ENCODE measurements around the gene TUBAL3.

Gene TUBAL3

GRCh38 chr10:5373891-5374611 is 30.6 kb downstream of the TUBAL3 start:
- DNase-seq = no peak

GRCh38 chr10:5373307-5373706 is 31.3 kb downstream of the TUBAL3 start:
- DNase-seq = no peak

DNA sequence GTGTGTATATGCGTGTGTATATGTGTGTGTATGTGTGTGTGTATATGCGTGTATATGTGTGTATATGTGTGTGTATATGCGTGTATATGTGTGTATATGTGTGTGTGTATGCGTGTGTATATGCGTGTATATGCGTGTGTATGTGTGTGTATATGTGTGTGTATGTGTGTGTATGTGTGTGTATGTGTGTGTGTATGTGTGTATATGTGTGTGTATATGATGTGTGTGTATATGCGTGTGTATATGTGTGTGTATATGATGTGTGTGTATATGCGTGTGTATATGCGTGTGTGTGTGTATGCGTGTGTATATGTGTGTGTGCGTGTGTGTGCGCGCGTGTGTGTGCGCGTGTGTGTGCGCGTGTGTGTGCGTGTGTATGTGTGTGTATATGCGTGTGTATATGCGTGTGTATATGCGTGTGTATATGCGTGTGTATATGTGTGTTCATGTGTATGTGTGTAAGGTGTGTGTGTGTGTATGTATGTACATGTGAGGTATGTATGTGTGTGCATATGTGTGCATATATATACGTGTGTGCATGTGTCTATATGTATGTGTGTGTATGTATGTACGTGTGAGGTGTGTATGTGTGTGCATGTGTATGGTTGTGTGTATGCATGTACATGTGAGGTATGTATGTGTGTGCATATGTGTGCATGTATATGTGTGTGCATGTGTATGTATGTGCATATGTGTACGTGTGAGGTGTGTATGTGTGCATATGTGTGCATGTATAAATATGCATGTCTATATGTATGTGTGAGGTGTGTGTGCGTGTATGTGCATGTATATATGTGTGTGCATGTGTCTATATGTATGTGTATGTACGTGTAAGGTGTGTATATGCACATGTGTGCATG is 33.9 kb downstream of the TUBAL3 start:
- DNase-seq = no peak

DNA sequence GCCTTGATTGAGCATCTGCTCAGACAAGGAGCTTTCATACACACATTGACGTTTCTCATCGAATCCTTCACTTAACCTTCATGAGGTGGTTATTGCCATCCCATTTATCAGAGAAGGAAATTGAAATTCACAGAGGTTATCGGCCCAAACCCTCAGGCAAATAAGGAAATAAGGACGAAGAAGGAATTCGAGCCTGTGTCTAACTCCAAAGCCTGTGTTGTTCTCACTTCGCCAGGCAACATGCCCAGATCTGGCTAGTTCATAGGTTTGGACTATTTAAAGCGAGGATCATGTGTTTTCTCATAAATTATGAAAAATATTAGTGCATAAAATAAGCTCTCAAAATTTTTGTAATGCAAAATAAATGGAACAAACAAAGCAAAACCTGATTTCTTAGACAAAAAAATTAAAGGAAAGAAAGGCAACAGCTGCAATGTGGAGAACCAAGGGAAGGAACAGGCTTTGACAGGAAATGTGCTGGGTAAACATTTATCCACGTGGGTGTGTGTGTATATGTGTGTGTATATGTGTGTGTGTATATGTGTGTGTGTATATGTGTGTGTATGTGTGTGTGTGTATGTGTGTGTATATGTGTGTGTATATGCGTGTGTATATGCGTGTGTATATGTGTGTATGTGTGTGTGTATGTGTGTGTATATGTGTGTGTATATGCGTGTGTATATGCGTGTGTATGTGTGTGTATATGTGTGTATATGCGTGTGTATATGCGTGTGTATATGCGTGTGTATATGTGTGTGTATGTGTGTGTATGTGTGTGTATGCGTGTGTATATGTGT is 35.1 kb downstream of the TUBAL3 start:
- DNase-seq = no peak

DNA sequence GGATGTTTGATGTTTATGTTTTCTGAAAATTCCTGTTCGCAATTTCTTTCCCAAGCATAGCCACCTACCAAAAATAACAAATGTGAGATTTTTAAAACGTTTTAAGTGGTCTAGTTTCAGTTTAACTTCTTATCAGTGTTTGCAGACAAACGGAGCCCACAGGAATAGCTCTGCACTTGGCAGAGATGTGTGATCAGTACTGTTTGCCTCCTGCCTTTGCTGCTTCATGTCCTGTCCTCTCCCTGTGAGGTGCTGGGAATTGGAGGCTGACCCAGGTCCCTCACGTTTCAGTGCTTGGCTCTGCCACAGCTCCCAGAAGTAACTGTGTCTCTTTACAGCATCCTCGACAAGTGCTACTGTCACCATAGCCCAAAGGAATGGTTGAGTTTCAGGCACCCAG is 38.7 kb downstream of the TUBAL3 start:
- no peak for DNase-seq

GRCh38 chr10:5364890-5365338 is 39.7 kb downstream of the TUBAL3 start, which contains the start of gene UCN3:
Gene UCN3 (plus strand): TSS chr10:5364966. CDS start chr10:5373721, 8,755 bp downstream.
- DNase-seq = no peak

GRCh38 chr10:5364374-5364773 is 40.3 kb downstream of the TUBAL3 start:
- DNase-seq = no peak

DNA sequence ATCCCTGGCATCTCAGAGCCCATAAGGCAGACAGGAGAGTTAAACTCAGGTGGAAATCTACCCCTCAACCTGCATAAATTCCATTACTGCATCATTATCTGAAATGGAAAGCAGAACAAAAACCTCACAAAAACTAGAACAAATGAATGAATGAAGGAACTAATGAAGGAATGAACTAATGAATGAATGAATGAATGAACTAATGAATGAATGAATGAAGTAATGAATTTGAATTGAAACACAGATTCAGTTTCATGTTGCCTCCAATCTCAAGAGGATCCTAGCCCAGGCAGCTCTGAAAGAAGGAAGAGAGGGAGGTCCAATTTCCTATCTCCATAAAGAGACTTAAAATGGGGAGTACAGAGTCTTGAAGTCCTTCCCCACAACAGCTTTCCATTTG is 41.8 kb downstream of the TUBAL3 start:
- no peak for DNase-seq

- DNase-seq = no peak
Measured at GRCh38 chr10:5361966-5362365, 42.7 kb downstream of the TUBAL3 start.

- no peak for DNase-seq
Measured at GRCh38 chr10:5360318-5360915, 44.2 kb downstream of the TUBAL3 start.

DNA sequence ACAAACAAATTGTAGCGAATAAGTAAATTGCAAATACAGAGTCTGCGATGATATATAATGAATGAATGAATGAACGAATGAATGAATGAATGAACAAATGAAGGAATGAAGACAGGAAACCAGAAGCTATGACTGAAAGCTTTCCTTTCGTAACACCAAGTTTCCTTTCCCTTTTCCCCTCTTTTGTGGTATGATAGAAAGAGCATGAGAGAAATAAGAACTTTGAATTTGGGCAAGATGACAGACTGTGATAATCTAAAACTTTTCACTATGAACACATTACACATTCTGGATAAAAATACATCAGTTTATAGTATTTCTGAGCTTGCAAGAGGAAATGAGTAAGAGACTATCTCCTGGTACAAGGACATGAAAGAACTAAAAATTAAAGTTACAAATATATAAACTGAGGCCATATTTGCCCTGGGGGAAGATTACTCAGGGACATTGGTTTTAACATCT is 48.3 kb downstream of the TUBAL3 start:
- DNase-seq = no peak

DNA sequence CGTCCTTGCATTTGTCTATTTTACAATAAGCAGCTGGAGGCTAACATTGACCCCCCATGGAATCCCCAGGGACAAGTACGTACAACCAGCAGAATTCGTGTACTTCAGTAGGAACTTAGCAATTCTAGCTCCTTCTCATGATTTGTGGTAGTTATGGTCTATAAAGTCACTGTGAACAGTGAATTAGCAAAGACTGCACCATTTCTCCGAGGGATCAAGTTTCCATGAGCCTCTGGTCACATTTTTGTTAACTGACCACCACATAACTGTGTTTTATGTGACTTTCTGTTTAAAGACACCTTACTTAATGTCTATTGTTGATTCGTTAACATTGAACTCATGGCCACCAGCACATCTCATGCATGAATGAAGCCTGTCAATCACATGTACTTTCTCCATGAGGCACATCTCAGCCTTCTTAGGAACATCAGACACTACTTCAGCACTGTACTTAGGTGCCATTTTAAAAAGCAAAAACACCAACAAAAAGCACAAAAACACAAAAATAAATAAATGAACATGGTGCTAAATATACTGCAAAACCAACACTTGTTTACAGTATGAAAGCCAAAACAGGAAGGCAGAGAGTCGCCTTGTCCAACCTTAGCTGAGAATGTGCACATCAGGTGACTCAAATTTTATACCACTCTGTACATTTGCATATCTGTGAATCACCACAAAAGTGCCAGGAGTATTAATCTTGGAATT is 48.9 kb downstream of the TUBAL3 start:
- DNase-seq = no peak

GRCh38 chr10:5354068-5354467 is 50.6 kb downstream of the TUBAL3 start:
- no peak for DNase-seq

- no peak for DNase-seq
Measured at GRCh38 chr10:5349362-5349761, 55.3 kb downstream of the TUBAL3 start.

GRCh38 chr10:5346881-5347280 is 57.7 kb downstream of the TUBAL3 start:
- no peak for DNase-seq

DNA sequence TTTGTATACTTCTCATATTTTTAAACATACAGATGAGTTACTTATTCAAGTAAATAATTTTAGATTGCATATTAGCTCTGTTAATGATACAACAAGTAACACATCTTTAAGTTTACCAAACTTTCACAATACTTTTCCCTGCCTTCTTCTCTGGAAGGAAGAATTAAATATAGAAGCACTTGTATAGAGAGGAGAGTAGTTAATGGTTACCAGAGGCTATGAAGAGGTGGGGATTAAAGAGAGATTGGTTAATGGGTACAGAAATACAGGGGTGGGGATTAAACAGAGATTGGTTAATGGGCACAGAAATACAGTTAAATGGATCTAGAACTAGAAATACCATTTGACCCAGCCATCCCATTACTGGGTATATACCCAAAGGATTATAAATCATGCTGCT is 59.9 kb downstream of the TUBAL3 start:
- DNase-seq = no peak

DNA sequence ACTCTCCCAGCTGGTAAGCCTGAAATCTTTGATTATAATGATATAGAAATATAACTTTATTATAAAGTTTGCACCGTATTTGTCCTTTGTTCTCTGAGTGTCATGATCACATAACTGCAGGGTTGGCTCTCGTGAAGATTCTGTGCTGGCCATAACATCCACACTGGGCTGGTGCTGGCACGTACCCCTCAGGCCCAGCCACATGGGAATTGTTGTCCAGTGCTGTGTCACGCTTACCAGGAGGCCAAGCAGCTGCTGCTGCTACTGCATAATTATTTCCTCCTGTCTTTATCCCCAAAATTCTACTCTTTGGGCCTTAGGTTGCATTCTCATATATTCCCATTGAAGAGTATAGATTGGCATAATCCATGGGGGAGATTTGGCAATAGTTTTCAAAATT is 60.6 kb downstream of the TUBAL3 start:
- no peak for DNase-seq

DNA sequence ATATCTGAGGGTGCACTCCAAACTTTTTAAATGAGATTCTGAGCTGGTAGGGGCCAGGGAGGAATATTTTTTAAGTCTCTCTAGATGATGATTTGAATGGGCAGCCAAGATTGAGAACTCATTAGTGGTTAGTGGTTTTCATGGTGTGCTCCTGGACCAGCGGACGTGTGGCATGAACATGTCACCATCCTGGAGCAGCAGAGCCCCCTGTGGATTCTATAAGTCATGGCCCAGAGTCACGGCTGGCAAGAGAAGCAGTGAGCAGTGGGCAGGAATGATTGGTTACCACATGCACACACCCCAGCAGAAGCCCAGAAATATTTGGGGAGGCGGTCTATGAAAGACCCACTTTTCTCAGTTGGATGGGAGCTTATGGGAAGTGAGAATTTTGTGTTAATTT is 61.1 kb downstream of the TUBAL3 start:
- DNase-seq = no peak

All from right forelimb (tissue), 1 donor.